SK-N-SH (cell line): Measurements from ENCODE around the gene NAA38. TPM values are rescaled to one million over a fixed set of nuclear protein-coding genes. Genes with fewer than 3 reads are reported as not detected.

Source experiments
- CTCF ChIA-PET: fragments of 300-600, 350-600 bp; formaldehyde crosslinking; extraction: SDS; loops from one replicate; lab custom pipeline; 2021; lab: Yijun Ruan, JAX
- POLR2A ChIA-PET: fragments of 350-600 bp; sonication (Branson Sonifier 250); formaldehyde crosslinking; extraction: SDS; loops from one replicate; lab custom pipeline; 2020; ENCODE audit warnings: antibody characterized with exemption, inconsistent platforms; lab: Yijun Ruan, JAX
- DNase-seq: peaks from one replicate; pipeline ENCODE4 v3.0.0; 2012
- H2AFZ ChIP-seq: fragments of 200-600 bp; sonication (generic); 2 replicates; pipeline ENCODE4 v1.8.1; 2016; ENCODE audit warnings: antibody characterized with exemption, mild to moderate bottlenecking, low read depth
- H3F3A ChIP-seq: fragments of 200-600 bp; sonication (generic); replicated peaks from 2 replicates; pipeline ENCODE3; 2016; ENCODE audit warnings: antibody characterized with exemption, mild to moderate bottlenecking; ENCODE audit not compliant: insufficient read depth
- H3K27ac ChIP-seq, 2 experiments: fragments of 200-500 bp in 1 of 2; fragments of 200-600 bp in 1 of 2; sonication (Bioruptor generic) in 1 of 2; sonication (generic), shearing (Covaris generic) in 1 of 2; 2 replicates each; pipeline versions ENCODE4 v1.5.1 to v1.6.1; 2014 to 2016; ENCODE audit warnings: low read depth in 2 of 2, inconsistent platforms in 1 of 2, low read length in 1 of 2, mild to moderate bottlenecking in 1 of 2, mixed read lengths in 1 of 2
- H3K27me3 ChIP-seq: fragments of 200-600 bp; sonication (generic), shearing (Covaris generic); 2 replicates; pipeline ENCODE4 v1.6.1; 2016; ENCODE audit warnings: mixed run types; ENCODE audit not compliant: insufficient read depth
- H3K36me3 ChIP-seq, 2 experiments: fragments of 200-500 bp in 1 of 2; fragments of 200-600 bp in 1 of 2; sonication (Bioruptor generic) in 1 of 2; sonication (generic) in 1 of 2; replicated peaks in 1 of 2; 2 replicates each; pipeline versions ENCODE3 to v1.5.1; 2014 to 2016; ENCODE audit warnings: low read length in 1 of 2, mild to moderate bottlenecking in 1 of 2; ENCODE audit not compliant: insufficient read depth in 2 of 2, control insufficient read depth in 1 of 2
- H3K4me1 ChIP-seq, 2 experiments: fragments of 200-500 bp in 1 of 2; fragments of 200-600 bp in 1 of 2; sonication (Bioruptor generic) in 1 of 2; sonication (generic), shearing (Covaris generic) in 1 of 2; 2 replicates each; pipeline versions ENCODE4 v1.5.1 to v1.6.1; 2014 to 2016; ENCODE audit warnings: low read depth in 1 of 2, low read length in 1 of 2, mixed run types in 1 of 2; ENCODE audit not compliant: insufficient read depth in 2 of 2, control insufficient read depth in 1 of 2
- H3K4me2 ChIP-seq: fragments of 200-600 bp; sonication (generic), shearing (Covaris generic); 2 replicates; pipeline ENCODE4 v1.6.1; 2017; ENCODE audit warnings: mixed run types
- H3K4me3 ChIP-seq, 2 experiments: fragments of 200-500 bp in 1 of 2; fragments of 200-600 bp in 1 of 2; sonication (Bioruptor generic) in 1 of 2; sonication (generic), shearing (Covaris generic) in 1 of 2; 2 replicates each; pipeline versions ENCODE4 v1.5.1 to v1.8.1; 2014 to 2016; ENCODE audit warnings: low read depth in 2 of 2, inconsistent platforms in 1 of 2, low read length in 1 of 2, mild to moderate bottlenecking in 1 of 2, mixed read lengths in 1 of 2, moderate library complexity in 1 of 2
- H3K79me2 ChIP-seq: fragments of 200-600 bp; sonication (generic); 2 replicates; pipeline ENCODE4 v1.8.1; 2017; ENCODE audit warnings: mild to moderate bottlenecking; ENCODE audit not compliant: insufficient read depth
- H3K9ac ChIP-seq: fragments of 200-600 bp; sonication (generic); 2 replicates; pipeline ENCODE4 v1.6.1; 2017; ENCODE audit warnings: mixed run types
- H3K9me2 ChIP-seq: fragments of 200-600 bp; sonication (generic); 2 replicates; pipeline ENCODE4 v1.6.1; 2017; ENCODE audit warnings: mixed run types
- H3K9me3 ChIP-seq: fragments of 200-600 bp; sonication (generic); 2 replicates; pipeline ENCODE4 v1.6.1; 2017; ENCODE audit warnings: mixed run types, mild to moderate bottlenecking, moderate library complexity
- H4K20me1 ChIP-seq: fragments of 200-600 bp; sonication (generic); 2 replicates; pipeline ENCODE4 v1.6.1; 2017; ENCODE audit warnings: mild to moderate bottlenecking, mixed run types; ENCODE audit not compliant: insufficient read depth
- ELF1 ChIP-seq: IDR thresholded peaks from 2 replicates; pipeline ENCODE4 v1.4.0; 2012
- EP300 ChIP-seq, 2 experiments: IDR thresholded peaks; 2 replicates each; pipeline versions ENCODE4 v1.4.0 to v1.6.1; 2012; ENCODE audit warnings: borderline replicate concordance in 1 of 2, low read depth in 1 of 2, low read length in 1 of 2
- FOSL2 ChIP-seq: IDR thresholded peaks from 2 replicates; pipeline ENCODE4 v1.4.0; 2012; ENCODE audit warnings: low read depth, mild to moderate bottlenecking, moderate library complexity, borderline replicate concordance
- FOXM1 ChIP-seq: IDR thresholded peaks from 2 replicates; pipeline ENCODE4 v1.4.0; 2012; ENCODE audit warnings: low read depth, mild to moderate bottlenecking
- GABPA ChIP-seq: IDR thresholded peaks from 2 replicates; pipeline ENCODE4 v1.4.0; 2012; ENCODE audit warnings: low read depth, mild to moderate bottlenecking
- GATA2 ChIP-seq: sonication (generic); formaldehyde crosslinking; IDR thresholded peaks from 2 replicates; pipeline ENCODE4 v1.5.0; 2020; ENCODE audit warnings: mild to moderate bottlenecking, missing genetic modification reagents
- JUND ChIP-seq: IDR thresholded peaks from 2 replicates; pipeline ENCODE4 v1.4.0; 2012
- MAX ChIP-seq: IDR thresholded peaks from 2 replicates; pipeline ENCODE4 v1.4.0; 2012; ENCODE audit warnings: low read depth
- MEF2A ChIP-seq: IDR thresholded peaks from 2 replicates; pipeline ENCODE4 v1.4.0; 2012; ENCODE audit warnings: low read depth, borderline replicate concordance
- MXI1 ChIP-seq: IDR thresholded peaks from 2 replicates; pipeline ENCODE4 v1.6.1; 2012; ENCODE audit warnings: mild to moderate bottlenecking, low read depth, low read length, improper control_type of control experiment
- NFIC ChIP-seq: IDR thresholded peaks from 2 replicates; pipeline ENCODE4 v1.4.0; 2012; ENCODE audit warnings: borderline replicate concordance
- NRF1 ChIP-seq: IDR thresholded peaks from 2 replicates; pipeline ENCODE4 v1.6.1; 2012; ENCODE audit warnings: low read depth, mild to moderate bottlenecking, low read length
- RAD21 ChIP-seq: IDR thresholded peaks from 2 replicates; pipeline ENCODE4 v1.6.1; 2012; ENCODE audit warnings: mild to moderate bottlenecking, low read length
- RCOR1 ChIP-seq: fragments of 150-350 bp; IDR thresholded peaks from 2 replicates; pipeline ENCODE4 v1.6.1; 2017; ENCODE audit warnings: antibody characterized with exemption, low read length
- REST ChIP-seq: IDR thresholded peaks from 2 replicates; pipeline ENCODE4 v1.6.1; 2012; ENCODE audit warnings: mild to moderate bottlenecking, low read depth, low read length, moderate library complexity
- RXRA ChIP-seq: IDR thresholded peaks from 2 replicates; pipeline ENCODE4 v1.4.0; 2012; ENCODE audit warnings: low read depth, mild to moderate bottlenecking, borderline replicate concordance
- SMC3 ChIP-seq: IDR thresholded peaks from 2 replicates; pipeline ENCODE4 v1.6.1; 2012; ENCODE audit warnings: low read depth, low read length, improper control_type of control experiment
- TAF1 ChIP-seq: IDR thresholded peaks from 2 replicates; pipeline ENCODE4 v1.6.1; 2012; ENCODE audit warnings: low read depth, mild to moderate bottlenecking, low read length, moderate library complexity, borderline replicate concordance
- TCF12 ChIP-seq: IDR thresholded peaks from 2 replicates; pipeline ENCODE4 v1.4.0; 2012
- YY1 ChIP-seq: IDR thresholded peaks from 2 replicates; pipeline ENCODE4 v1.4.0; 2012; ENCODE audit warnings: low read depth, mild to moderate bottlenecking
- WGBS: methylation state at CpG from one replicate; pipeline ENCODE4 v1.1.6; 2017; ENCODE audit warnings: low lambda C conversion rate; 5-methylcytosine and 5-hydroxymethylcytosine counted together
- polyA plus RNA-seq, 3 experiments: library from polyadenylated mRNA; depleted of rRNA; stranded (reverse); fragments of >200 nt; gene quantifications; 2 replicates each; pipeline ENCODE4 v1.2.3, GENCODE V29; 2012
- TF ChIP-seq, protein P1 (sequence below): fragments of 150-350 bp; IDR thresholded peaks from 2 replicates; pipeline ENCODE4 v1.6.1; 2017; ENCODE audit warnings: antibody characterized with exemption, low read length, low read depth, borderline replicate concordance

The NAA38 gene
- polyA plus RNA-seq, 1 of the 3 experiments (the other 2 are of a cell fraction) = 202 TPM

- no peak overlapping the region for H3K9ac ChIP-seq
- H3K9me2 ChIP-seq = no peaks in the 10 kb centered on the region
Observed at GRCh38 chr17:7852919-7853690, 4.3 kb downstream of the NAA38 start.

GRCh38 chr17:7852262-7852670 lies 5.1 kb downstream of the NAA38 start:
- H4K20me1 ChIP-seq = peaks cover 31% of the 10 kb centered on the region
- no peak overlapping the region for H3K9ac ChIP-seq
- H3K79me2 ChIP-seq = 0 out of 2 replicates have a peak, but pooled peaks cover 2% of the 10 kb centered on the region
- H2AFZ ChIP-seq = no peak overlapping the region
- H3K27me3 ChIP-seq = no peaks in the 10 kb centered on the region
- no peak overlapping the region for H3K4me3 ChIP-seq
- TF ChIP-seq REST (no peak), MEF2A (no peak), ELF1 (no peak), TCF12 (no peak), RXRA (no peak), FOSL2 (no peak), FOXM1 (no peak), YY1 (no peak), NRF1 (no peak), RCOR1 (no peak), JUND (no peak), TAF1 (no peak), SMC3 (no peak), NFIC (no peak)
- TF ChIP-seq, protein P1, sequence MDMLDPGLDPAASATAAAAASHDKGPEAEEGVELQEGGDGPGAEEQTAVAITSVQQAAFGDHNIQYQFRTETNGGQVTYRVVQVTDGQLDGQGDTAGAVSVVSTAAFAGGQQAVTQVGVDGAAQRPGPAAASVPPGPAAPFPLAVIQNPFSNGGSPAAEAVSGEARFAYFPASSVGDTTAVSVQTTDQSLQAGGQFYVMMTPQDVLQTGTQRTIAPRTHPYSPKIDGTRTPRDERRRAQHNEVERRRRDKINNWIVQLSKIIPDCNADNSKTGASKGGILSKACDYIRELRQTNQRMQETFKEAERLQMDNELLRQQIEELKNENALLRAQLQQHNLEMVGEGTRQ = no peak
- peak overlapping the region in 1 of 2 experiments; percentile 9; a peak in 1 of 4 replicates for H3K27ac ChIP-seq
- H3K4me2 ChIP-seq = no peak overlapping the region
- ChIA-PET POLR2A (no interaction called here), CTCF (interaction anchor here (0.6 to 5.7 kb wide), 6 partner anchors 18 to 108 kb away, joined by 3 to 58 read pairs (median 15); partner anchors contain the start of gene KDM6B)
- peaks cover 13 to 30% of the 10 kb centered on the region in 2 experiments; a peak in 2 of 4 replicates for H3K4me1 ChIP-seq
- no peak for DNase-seq
- H3K9me3 ChIP-seq = no peaks in the 10 kb centered on the region
- 88% methylated on average over 20 of the region's 20 CpGs for WGBS
- H3K9me2 ChIP-seq = no peaks in the 10 kb centered on the region
- H3K36me3 ChIP-seq = peaks cover 33 to 68% of the 10 kb centered on the region in 2 experiments
- peaks cover 34% of the 10 kb centered on the region for H3F3A ChIP-seq

More at GRCh38 chr17:7852919-7853690, 4.3 kb downstream of the NAA38 start:
- DNase-seq = no peak
- H3K4me2 ChIP-seq = no peak overlapping the region
- H3F3A ChIP-seq = peaks cover 35% of the 10 kb centered on the region
- H3K9me3 ChIP-seq = no peaks in the 10 kb centered on the region
- H3K36me3 ChIP-seq = peaks cover 33 to 62% of the 10 kb centered on the region in 2 experiments
- no peak overlapping the region for H3K4me3 ChIP-seq
- H3K27ac ChIP-seq = no peak overlapping the region; a peak in 1 of 4 replicates
- H3K27me3 ChIP-seq = no peaks in the 10 kb centered on the region
- CTCF ChIA-PET = interaction anchor here (0.6 to 5.7 kb wide), 7 partner anchors 18 to 110 kb away, joined by 3 to 58 read pairs (median 7); partner anchors contain the start of genes KDM6B and RNF227
- POLR2A ChIA-PET = no interaction called here
- peaks cover 13 to 32% of the 10 kb centered on the region in 2 experiments; a peak in 2 of 4 replicates for H3K4me1 ChIP-seq
- TF ChIP-seq NFIC (no peak), GATA2 (CRISPR knock-in tag) (no peak), RAD21 (no peak), MXI1 (no peak), JUND (no peak), YY1 (no peak), MAX (no peak), FOXM1 (no peak), GABPA (no peak), NRF1 (no peak), EP300 (IDR thresholded peaks at IDR 0.05; ENCODE audit: borderline replicate concordance in 1 of 2, low read depth in 1 of 2, low read length in 1 of 2) (no peak), ELF1 (no peak)
- TF ChIP-seq, all 33 proteins: peak for 0
- H2AFZ ChIP-seq = no peak overlapping the region
- 0 out of 2 replicates have a peak, but pooled peaks cover 2% of the 10 kb centered on the region for H3K79me2 ChIP-seq
- H4K20me1 ChIP-seq = peaks cover 28% of the 10 kb centered on the region
- 96% methylated on average over 37 of the region's 51 CpGs for WGBS
